DMS153 treated with DMSO at 0.1 percent for 48 hours (cell line): Measurements from ENCODE around the gene LYPD3.
"Not testable (repeated sequence)": the region's sequence is repeated elsewhere in the genome, so short reads cannot be mapped to it uniquely, and the experiment has no call there.

Experiments
- DNase-seq: peaks from one replicate; lab custom pipeline; 2025; ENCODE audit not compliant: unreplicated experiment; lab: John Stamatoyannopoulos, UW

LYPD3 gene

DNA sequence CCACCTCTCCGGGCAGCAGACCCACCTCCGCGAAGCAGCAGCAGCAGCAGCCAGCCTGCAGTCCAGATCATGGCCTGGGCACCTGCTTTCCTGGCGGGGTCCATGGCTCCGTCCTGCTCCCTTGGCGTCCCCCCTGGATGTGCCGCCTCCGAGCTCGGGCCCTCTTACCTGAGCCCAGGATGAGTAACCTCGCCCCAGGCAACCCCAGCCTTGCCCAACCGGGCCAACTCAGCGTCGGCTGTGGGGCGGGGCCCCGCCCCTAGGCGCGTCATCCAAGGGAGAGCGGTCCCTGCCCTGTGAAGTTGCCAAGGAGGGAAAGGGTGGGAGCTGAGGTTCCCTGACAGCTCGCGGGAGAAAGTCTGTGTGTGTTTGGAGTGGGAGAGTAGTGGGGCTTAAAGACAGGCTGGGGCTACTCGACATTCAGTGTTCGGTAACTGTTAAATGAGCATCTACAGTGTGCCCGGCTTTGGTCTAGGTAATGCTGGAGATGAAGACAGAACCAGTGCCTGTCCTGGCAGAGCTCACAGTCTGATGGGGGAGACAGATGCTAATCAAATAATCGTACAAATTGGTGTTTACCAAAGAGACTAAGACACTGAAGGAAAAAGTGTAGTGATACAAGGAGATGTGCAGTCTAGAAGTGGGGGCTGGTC is at the start of gene LYPD3:
Gene LYPD3 (minus strand): TSS at position 141 of the 653 bp plus-strand sequence. CDS start 37 bp downstream, at position 104.
- no peak for DNase-seq

DNA sequence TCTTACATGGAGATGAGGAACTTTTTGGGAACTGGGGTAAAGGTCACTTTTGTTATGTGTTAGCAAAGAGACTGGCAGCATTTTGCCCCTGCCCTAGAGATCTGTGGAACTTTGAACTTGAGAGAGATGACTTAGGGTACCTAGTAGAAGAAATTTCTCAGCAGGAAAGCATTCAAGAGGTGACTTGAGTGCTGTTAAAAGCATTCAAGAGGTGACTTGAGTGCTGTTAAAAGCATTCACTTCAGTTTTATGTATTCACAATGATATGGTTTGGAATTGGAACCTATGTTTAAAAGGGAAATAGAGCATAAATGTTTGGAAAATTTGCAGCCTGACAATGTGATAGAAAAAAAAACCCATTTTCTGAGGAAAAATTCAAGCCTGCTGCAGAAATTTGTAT is 47.0 kb upstream of the LYPD3 start:
- not testable (repeated sequence) for DNase-seq

DNA sequence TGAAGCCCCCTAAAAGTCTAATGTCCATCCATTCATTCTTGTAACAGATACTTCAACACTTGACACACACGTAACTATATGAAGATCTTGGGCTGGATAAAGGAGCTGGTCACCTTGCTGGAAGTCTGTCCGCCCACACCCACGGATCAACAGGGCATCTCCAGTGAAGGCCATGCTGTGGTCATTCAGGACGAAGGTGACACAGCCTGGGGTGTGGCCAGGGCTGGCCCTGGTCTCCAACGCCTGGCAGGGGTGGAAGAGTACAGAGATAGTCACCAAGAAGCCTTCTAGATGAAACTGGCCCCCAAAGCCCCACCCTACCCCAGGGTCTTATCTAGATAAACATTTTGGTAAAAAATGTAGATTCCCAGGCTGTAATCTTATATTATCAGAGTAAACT is 45.9 kb upstream of the LYPD3 start:
- no peak for DNase-seq

DNA sequence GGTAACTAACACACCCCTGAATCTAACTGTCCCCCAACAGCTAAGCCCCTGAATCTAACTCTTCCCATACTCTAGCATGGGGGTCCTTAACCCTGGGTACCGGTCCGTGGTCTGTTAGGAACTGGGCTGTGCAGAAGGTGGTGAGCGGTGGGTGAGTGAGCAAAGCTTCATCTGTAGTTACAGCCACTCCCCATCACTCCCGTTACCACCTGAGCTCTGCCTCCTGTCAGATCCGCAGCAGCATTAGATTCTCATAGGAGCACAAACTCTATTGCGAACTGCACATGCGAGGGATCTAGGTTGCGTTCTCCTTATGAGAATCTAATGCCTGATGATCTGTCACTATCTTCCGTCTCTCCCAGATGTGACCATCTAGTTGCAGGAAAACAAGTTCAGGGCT is 45.3 kb upstream of the LYPD3 start:
- DNase-seq, result no peak

DNA sequence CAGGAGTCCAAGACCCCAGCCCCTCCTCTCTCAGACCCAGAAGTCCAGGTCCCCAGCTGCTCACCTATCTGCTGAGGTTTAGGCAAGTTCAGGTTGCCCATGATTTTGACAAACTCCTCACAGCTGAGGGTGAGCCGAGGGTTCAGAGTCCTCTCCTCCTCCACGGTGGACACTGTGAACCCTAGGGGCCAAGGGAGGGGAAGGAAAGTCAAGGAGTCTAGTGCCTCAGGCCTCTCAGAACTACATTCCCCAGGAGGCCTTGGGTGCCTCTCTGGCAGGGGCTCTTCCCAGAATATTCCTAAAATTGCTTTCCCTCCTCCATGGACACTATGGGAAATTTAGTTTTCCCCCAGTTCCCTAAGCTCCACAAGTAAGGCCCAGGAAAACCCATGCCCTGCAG is 42.5 kb upstream of the LYPD3 start:
- no peak for DNase-seq

DNA sequence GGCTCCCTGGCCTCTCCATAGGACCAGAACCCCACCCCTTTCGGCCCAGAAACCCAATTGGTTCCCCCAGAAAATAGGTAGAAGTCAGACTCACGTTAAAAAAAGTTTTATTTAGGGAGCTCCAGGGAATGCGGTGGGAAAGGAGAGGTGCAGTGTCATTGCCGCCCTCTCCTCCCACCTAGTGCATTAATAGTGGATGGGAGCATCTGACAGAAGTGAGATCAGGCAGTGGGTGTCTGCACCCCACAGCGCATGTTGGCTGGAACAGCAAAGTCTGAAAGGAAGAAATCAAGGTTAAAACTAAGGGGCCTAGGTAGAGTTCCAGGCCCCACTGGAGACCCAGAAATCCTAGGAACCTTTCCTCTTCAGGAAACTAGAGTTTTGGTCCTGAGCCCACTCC is 41.2 kb upstream of the LYPD3 start:
- no peak for DNase-seq

DNA sequence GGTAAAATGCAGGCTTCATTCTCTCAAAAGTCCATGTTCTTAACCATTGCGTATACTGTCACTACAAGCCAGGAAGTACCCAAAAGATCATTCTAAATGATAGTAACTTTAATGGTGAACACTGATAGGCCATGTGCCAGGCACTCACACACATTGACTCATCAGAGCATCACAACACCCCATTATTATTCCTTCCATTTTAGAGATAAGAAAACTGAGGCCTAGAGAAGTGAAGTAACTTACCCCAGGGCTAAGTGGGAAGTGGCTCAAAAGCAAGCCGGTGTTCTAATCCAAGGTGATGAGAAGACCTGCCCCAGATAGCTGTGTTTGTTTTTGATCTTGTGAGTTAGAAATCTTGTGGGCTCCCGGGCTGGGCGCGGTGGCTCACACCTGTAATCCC is 40.5 kb upstream of the LYPD3 start:
- DNase-seq, result no peak

DNA sequence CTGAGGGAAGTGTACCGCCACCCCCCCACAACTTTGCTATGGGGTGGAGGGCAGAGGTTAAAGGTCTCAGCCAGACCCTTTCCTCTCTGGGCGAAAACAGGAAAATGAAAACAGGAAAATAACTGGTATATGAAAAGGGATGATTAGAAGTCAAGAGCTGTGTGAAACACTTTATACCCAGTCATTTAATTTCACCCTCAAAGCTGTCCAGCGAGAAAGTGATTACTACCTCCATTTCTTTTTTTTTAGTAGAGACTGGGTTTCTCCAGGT is 39.7 kb upstream of the LYPD3 start:
- DNase-seq, result no peak

DNA sequence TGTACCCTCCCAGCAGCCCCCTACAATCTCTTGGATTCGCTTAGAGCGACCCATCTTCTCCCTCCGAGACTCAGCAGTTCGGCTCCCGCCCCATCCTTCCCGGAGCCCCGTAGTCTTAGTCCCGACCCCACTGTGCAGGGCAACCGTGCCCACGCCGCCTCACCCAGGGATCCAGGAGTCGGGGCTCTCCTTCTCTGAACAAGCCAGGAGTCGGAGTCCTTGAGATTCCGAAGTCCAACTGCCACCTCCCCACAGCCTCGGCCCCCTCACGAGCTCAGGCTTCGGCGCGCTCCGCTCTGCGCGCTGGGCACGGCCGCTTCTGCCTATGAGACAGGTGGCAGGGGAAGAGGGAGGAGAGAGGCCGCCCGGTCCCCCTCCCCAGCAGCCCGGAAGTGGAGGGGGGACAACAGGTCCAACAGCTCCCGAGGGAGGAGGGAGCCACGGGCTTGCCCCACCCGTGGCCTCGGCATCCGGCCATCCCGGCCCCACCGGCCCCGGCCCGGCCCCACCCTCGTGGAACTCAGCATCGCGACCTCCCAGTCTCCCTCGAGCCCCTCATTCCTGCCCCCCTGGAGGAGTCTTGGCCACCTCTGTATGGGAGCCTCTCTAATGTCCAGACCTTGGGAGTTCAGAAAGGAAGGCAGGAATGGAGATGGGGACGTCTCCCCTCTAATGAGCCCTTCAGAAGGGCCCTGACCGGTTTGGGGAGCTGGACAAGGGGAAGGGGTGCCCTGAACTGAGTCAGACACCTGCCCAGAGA is 39.2 kb upstream of the LYPD3 start, which contains the start of gene PHLDB3:
Gene PHLDB3 (minus strand): TSS at position 321 of the 760 bp plus-strand sequence. CDS start 628 bp downstream, outside the sequence.
- peak; percentile 21 for DNase-seq

DNA sequence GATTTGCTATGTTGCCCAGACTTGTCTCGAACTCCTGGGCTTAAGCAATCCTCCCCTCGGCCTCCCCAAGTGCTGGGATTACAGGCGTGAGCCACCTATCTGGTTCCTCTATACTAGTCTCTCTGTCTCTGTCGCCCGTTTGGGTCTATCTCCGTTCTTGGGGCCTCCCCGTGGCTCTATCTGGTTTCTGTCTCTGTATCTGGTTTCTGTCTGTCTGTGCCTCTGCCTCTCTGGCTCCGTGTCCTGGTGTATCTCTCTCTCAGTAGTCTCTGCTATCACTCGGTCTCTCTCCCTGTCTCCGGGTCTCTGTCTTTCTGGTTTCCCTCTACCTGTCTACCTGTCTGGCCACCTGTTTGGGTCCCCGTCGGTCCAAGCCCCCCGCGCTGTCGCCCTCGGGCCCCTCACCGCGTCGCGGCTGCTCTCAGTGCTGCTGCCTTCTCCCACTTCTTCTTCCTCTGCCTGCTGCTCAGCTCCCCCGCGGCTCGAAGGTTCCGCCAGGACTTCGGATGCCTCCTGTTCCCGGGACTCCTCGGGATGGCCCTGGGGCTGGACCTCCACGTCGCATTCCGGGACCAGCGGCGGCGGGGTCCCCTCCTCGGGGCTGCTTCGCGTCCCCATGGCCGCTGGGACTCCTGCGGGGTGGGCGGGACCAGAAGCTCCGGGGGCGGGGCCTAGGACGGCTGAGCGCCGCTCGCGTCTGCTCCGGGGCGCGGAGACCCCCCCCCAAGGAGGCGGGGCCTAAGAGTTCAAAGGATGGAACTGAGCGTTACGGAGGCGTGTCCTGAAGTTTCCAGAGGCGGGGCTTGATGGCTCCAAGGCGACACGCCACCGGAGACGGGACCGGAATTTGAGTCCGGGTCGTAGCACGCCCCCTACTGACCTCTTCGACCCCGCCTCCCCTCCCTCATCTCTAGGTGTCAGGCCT is 38.4 kb upstream of the LYPD3 start:
- peak; percentile 87 for DNase-seq

DNA sequence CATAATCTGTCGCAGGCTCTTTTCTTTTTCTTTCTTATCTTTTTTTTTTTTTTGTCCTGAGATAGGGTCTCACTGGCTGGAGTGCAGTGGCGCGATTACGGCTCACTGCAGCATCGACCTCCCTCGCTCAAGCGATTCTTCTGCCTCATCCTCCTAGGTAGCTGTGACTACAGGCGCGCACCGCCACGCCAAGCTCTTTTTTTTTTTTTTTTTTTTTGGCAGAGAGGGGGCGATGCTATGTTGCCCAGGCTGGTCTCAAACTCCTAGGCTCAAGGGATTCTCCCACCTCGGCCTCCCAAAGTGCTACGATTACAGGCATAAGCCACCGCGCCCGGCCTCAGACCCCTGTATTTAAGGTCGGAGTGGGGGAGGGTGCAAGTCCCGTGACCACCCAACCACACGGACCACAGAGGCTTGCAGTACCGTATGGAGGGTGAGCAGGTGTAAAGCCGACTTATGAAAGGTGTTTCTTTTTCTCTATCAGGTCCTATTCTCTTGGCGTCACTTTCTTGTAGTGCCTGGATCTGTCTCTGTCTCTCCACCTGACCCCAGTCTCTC is 37.1 kb upstream of the LYPD3 start:
- no peak for DNase-seq

DNA sequence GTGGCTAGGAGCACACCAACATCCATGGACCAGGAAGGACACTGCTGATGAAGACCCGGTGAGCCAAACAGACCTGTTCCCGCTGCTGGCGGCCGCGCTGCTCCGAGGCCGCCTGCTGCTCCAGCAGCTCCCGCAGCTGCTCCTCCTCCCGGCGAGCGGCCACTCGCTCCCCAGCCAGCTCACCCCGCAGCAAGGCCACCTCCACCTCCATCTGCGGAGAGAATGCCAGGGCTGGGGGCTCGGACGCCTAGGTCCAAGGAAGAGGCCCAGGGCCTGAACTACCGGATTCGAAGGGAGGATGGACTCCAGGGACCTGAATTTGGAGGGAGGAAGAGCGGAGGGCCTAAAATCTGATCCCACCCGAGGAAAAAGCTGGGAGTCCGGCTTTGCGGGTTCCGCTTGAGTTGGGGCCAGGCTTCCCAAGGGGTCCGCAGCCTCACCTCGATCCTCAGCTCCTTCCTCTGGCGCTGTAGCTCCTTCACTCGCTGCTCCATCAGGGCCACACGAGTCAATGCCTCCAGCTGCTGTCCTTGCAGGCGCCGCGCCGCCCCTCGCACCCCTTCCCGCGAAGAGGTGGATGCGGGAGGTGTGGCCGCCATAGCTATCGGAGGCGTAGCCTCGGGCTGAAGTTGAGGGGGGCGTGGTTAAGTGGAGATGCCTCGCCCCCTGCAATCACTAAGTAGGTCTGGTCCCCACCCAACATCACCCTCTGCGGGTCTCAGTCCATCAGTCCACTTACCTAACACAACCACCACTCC is 36.4 kb upstream of the LYPD3 start:
- no peak for DNase-seq

DNA sequence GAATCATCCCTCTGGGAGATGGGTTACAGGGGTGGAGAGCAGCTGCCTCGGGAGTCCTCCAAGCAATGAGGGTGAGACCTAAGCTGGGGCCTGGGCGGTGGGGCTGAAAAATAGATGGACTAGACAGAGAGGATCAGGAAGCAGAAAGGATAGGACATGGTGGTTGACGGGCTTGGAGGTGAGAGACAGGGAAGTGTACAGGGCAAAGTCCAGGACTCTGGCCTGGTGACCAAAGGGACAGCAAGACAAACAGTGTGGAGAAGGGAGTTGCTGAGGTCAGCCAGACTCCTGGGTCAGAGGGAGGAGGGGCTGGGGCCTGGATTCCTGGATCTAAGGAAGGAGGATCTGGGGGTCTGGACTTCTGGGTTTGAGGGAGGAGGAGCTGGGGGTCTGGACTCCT is 33.6 kb upstream of the LYPD3 start:
- DNase-seq, result no peak

DNA sequence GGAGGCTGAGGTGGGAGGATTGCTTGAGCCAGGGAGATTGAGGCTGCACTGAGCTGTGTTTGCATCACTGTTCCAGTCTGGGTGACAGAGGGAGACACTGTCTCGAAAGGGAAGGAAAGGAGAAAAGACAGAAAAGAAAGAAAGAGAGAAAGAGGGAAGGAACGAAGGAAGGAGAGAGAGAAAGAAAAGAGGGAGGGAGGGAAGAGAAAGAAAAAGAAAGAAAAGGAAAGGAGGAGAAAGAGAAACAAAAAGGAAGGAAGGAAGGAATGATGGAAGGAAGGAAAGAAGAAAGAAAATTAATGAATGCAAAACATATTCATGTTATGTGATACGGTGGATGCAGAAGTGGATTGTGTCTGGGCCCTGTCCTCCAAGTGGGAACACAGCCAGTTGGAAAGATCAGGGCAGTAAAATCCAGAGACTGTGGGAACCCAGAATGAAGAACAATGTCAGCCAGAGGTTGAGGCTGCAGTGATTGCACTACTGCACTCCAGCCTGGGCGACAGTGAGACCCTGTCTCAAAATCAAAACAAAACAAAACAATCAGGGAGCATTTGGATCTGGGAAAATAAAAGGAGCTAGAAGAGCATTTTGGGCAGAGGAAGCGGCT is 32.9 kb upstream of the LYPD3 start:
- DNase-seq, result no peak

DNA sequence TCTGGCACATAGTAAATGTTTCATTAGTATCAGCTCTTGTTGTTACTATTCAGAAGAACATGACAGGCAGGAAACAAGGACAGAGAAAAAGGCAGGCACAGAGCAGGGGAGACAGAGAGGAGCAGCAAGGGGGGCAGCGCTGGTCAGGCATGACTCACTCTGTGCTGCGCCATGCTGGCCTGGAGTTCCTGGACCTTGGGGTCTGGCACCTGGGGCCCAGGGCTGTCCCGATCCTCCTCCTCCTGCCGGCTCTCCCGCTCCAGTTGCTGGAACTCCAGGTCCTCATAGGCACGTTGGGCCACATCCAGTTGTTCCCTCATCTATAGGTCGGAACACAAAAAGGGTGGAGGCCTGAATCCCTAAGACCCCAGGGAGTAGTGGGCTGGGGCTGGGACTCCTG is 31.6 kb upstream of the LYPD3 start:
- DNase-seq, result no peak

DNA sequence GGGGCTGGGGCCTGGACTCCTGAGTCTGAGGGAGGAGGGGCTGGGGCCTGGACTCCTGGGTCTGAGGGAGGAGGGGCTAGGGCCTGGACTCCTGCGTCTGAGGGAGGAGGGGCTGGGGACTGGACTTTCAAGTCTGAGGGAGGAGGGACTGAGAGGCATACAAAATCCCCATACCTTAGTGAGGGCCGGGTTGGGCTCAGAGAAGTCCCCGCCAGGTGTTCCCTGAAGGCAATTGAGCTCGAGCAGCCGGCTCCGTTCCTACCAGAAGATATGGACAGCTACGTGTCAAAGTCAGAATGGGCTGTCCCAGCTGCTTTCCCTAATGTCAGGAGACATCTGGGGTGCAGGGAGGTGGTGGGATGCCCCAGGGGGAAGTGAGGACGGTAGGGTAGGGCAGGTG is 29.7 kb upstream of the LYPD3 start:
- no peak for DNase-seq

DNA sequence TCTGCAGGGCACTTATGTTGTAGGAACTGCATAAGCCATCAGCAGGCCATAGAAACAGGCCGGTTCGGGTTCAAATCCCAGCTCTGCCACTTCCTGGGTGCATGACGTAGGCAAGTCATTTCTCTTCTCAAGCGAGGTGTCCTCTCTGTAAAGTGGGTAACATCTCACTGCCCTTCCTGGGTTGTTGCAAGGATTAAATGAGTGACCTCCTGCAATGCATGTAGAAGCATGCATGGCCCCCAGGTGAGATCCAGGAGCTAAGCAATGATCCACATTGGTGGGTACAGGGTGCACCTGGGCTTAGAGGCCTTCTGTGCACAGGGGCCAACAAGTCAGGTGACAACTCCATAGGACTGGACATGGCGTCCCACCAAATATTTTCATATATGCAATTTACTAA is 25.4 kb upstream of the LYPD3 start:
- DNase-seq, result no peak

DNA sequence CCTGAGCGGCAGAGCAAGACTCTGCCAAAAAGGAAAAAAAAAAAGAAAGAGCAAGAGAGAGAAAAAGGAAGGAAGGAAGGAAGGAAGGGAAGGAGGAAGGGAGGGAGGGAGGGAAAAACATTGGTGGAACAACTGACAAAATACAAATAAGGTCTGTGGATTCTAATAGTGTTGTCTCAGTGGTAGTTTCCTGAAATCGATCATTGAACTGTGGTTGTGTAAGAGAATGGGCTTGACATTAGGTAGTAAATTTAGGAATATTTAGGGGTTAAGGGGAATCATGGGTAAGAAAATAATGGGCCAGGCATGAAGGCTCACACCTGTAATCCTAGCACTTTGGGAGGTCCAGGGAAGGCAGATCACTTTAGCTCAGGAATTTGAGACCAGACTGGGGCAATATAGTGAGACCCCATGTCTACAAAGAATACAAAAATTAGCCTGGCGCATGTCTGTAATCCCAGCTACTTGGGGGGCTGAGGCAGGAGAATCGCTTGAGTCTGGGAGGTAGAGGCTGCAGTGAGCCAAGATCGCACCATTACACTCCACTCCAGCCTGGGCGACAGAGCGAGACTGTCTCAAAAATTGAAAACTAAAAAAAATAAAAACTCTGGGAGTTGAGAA is 24.7 kb upstream of the LYPD3 start:
- no peak for DNase-seq

DNA sequence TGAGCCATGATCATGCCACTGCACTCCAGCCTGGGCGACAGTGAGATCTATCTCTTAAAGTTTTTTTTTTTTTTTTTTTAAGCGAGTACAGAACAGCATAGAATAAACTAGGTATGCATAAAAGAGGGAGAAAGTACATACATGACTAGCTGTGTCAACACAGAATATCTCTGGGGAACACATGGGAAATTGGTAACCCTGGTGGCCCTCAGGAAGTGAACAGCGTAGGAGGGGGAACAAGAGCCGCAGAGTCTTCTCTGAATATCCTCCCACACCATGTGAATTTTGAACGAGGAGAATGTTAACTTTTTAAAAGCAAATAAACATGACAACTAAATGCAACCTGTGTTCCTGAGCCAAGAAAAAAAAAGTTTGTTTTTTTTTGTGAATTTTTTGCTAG is 23.9 kb upstream of the LYPD3 start:
- no peak for DNase-seq

DNA sequence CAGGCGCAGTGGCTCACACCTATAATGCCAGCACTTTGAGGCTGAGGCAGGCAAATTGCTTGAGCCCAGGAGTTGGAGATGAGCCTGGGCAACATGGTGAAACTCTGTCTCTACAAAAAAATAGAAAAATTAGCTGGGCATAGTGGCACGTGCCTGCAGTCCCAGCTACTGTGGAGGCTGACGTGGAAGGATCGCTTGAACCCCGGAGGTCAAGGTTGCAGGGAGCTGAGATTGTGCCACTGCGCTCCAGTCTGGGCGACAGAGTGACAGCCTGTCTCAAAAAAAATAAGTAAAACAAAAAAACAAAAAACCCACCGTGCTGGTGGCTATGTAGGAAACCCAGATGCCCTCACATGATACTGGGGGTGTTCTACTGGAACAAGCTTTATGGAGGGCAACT is 22.8 kb upstream of the LYPD3 start:
- no peak for DNase-seq
